KMS-11 (cell line): ENCODE measurements around the gene INHBB.

Source experiments
- H2AFZ ChIP-seq: fragments of 200-600 bp; sonication (generic); 2 replicates; pipeline ENCODE4 v1.6.1; 2016; ENCODE audit warnings: antibody characterized with exemption, mixed run types, low read depth
- H3K27ac ChIP-seq: fragments of 200-600 bp; sonication (generic); 2 replicates; pipeline ENCODE4 v1.6.1; 2016; ENCODE audit warnings: mild to moderate bottlenecking, mixed run types
- H3K27me3 ChIP-seq: fragments of 200-600 bp; sonication (generic); 2 replicates; pipeline ENCODE4 v1.6.1; 2017; ENCODE audit warnings: mild to moderate bottlenecking, low read depth, mixed run types, moderate library complexity; ENCODE audit not compliant: insufficient read depth
- H3K36me3 ChIP-seq: fragments of 200-600 bp; sonication (generic); 2 replicates; pipeline ENCODE4 v1.6.1; 2017; ENCODE audit warnings: mild to moderate bottlenecking, mixed run types; ENCODE audit not compliant: insufficient read depth
- H3K4me1 ChIP-seq: fragments of 200-600 bp; sonication (generic); 2 replicates; pipeline ENCODE4 v1.6.1; 2016; ENCODE audit warnings: mild to moderate bottlenecking, low read depth, mixed run types; ENCODE audit not compliant: poor library complexity, severe bottlenecking
- H3K4me2 ChIP-seq: fragments of 200-600 bp; sonication (generic); 2 replicates; pipeline ENCODE4 v1.7.0; 2016; ENCODE audit warnings: mild to moderate bottlenecking, mixed run types
- H3K4me3 ChIP-seq: fragments of 200-600 bp; sonication (generic); IDR thresholded peaks from 2 replicates; pipeline ENCODE4 v1.6.1; 2017; ENCODE audit warnings: low read depth, low read length, mixed read lengths; ENCODE audit not compliant: insufficient read depth
- H3K79me2 ChIP-seq: fragments of 200-600 bp; sonication (generic); 2 replicates; pipeline ENCODE4 v1.6.1; 2016; ENCODE audit warnings: low read depth, mixed run types; ENCODE audit not compliant: insufficient read depth
- H3K9ac ChIP-seq: fragments of 200-600 bp; sonication (generic); 2 replicates; pipeline ENCODE4 v1.6.1; 2016; ENCODE audit warnings: mild to moderate bottlenecking, mixed run types
- H4K20me1 ChIP-seq: fragments of 200-600 bp; sonication (generic); 2 replicates; pipeline ENCODE4 v1.6.1; 2016; ENCODE audit warnings: mild to moderate bottlenecking, mixed run types; ENCODE audit not compliant: insufficient read depth
- TF ChIP-seq, protein P1 (sequence below): fragments of 200-600 bp; sonication (generic); conservative IDR thresholded peaks from 2 replicates; pipeline ENCODE4 v1.6.1; 2017; ENCODE audit warnings: low read depth, mild to moderate bottlenecking, antibody characterized with exemption, low read length, moderate library complexity, mixed read lengths

The INHBB gene

DNA sequence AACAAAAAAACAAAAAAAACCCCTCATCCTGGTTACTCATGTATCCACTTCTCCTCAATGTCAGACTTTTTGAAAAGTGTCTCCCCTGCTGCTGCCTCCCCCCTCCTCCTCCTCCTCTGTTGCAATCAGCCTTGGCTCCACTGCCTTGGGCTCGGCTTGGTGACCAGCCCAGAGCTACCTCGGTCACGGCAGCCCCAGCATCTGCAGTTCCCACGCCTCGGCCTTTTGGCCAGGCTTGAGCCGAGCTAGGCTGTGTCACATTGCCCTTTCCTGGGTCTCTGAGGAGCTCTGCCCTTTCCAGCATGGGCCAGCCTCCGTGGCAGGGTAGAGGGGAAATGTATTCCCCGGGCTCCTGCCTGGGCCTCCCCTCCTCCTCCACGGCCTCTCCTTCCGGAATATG is 22.7 kb upstream of the INHBB start:
- Histone ChIP-seq H3K36me3 (no peaks in the 10 kb centered on the region), H3K27me3 (no peaks in the 10 kb centered on the region), H3K9ac (no peak overlapping the region), H3K27ac (no peak overlapping the region), H3K4me2 (no peak overlapping the region), H3K4me3 (no peak overlapping the region), H2AFZ (no peak overlapping the region), H4K20me1 (no peaks in the 10 kb centered on the region), H3K79me2 (no peaks in the 10 kb centered on the region), H3K4me1 (no peaks in the 10 kb centered on the region)
- TF ChIP-seq, protein P1, sequence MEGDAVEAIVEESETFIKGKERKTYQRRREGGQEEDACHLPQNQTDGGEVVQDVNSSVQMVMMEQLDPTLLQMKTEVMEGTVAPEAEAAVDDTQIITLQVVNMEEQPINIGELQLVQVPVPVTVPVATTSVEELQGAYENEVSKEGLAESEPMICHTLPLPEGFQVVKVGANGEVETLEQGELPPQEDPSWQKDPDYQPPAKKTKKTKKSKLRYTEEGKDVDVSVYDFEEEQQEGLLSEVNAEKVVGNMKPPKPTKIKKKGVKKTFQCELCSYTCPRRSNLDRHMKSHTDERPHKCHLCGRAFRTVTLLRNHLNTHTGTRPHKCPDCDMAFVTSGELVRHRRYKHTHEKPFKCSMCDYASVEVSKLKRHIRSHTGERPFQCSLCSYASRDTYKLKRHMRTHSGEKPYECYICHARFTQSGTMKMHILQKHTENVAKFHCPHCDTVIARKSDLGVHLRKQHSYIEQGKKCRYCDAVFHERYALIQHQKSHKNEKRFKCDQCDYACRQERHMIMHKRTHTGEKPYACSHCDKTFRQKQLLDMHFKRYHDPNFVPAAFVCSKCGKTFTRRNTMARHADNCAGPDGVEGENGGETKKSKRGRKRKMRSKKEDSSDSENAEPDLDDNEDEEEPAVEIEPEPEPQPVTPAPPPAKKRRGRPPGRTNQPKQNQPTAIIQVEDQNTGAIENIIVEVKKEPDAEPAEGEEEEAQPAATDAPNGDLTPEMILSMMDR = no peak

DNA sequence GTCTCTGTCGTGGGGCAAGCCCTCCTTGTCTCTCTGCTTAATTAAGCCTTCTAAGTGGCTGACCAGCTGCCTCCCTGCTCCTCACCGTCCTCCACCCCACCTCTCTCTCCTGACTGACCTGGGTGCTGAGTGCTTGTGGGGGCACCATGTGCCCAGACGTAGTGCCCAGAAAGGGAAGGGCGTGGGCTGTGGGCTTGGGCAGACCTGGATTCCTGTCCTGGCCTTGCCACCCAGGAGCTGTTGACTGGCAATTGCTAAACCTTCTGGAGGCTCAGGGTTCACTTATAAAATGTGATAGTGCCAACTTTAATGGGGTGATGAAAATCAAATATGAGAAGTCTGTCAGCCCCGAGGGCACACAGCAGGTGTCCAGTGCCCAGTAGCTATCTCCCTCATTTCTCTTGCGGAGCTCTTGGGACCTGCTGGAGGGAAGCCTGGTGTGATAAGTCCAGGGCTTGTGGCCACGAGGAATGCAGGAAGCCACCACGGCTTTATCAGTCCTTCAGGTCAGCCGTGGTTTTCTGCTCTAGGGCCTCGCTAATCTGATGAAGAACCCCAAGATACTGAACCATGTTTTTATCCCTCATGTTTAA is 22.0 kb upstream of the INHBB start:
- TF ChIP-seq, protein P1 = no peak
- H2AFZ ChIP-seq = no peak overlapping the region
- H3K27ac ChIP-seq = no peak overlapping the region
- no peak overlapping the region for H3K9ac ChIP-seq
- no peaks in the 10 kb centered on the region for H3K79me2 ChIP-seq
- no peaks in the 10 kb centered on the region for H4K20me1 ChIP-seq
- H3K4me1 ChIP-seq = no peaks in the 10 kb centered on the region
- no peak overlapping the region for H3K4me2 ChIP-seq
- H3K27me3 ChIP-seq = no peaks in the 10 kb centered on the region
- H3K36me3 ChIP-seq = no peaks in the 10 kb centered on the region
- H3K4me3 ChIP-seq = no peak overlapping the region

DNA sequence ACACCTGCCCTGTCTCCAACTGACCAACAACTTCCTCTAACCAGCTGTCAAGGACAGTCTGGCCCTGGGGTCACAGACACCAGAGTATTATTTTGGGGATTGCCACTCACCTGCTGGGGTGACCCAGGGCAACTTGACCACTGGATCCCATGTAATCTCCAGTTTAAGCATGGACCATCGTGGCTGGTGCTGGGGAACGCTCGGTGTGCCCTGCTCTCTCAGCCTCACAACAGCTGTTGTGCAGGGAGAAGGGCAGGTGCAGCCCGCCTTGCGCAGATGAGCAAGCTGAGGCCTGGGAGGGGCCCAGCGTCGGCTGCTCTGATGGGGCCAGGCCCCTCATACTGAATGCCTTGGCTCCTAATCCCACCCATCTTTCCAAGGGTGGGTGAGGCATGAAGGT is 21.0 kb upstream of the INHBB start:
- Histone ChIP-seq H2AFZ (no peak overlapping the region), H3K4me2 (no peak overlapping the region), H3K27me3 (no peaks in the 10 kb centered on the region), H4K20me1 (no peaks in the 10 kb centered on the region), H3K79me2 (no peaks in the 10 kb centered on the region), H3K9ac (no peak overlapping the region), H3K27ac (no peak overlapping the region), H3K36me3 (no peaks in the 10 kb centered on the region), H3K4me3 (no peak overlapping the region), H3K4me1 (no peaks in the 10 kb centered on the region)
- TF ChIP-seq, protein P1 = no peak

DNA sequence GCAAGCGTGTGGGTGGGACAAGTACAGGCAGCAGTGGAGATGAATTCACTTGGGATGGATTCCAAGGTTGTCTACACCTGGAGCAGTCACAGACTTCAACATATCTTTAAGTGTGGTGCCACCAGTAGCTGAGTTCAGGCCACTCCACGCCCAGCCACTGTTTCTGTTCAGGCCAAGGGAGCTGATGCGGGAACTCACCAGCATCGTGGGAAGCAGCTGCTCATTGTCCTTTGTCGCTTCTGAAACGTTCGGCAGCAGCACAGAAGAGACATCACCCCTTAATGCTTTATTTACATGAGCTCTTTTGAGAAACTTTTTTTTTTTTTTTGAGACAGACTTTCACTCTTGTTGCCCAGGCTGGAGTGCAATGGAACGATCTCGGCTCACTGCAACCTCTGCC is 19.9 kb upstream of the INHBB start:
- Histone ChIP-seq H3K9ac (no peak overlapping the region), H3K27ac (no peak overlapping the region), H4K20me1 (no peaks in the 10 kb centered on the region), H3K4me1 (no peaks in the 10 kb centered on the region), H2AFZ (no peak overlapping the region), H3K36me3 (no peaks in the 10 kb centered on the region), H3K4me3 (no peak overlapping the region), H3K79me2 (no peaks in the 10 kb centered on the region), H3K27me3 (no peaks in the 10 kb centered on the region), H3K4me2 (no peak overlapping the region)
- TF ChIP-seq, protein P1 = no peak
